Pancreas (tissue), 10 donors: Measurements from ENCODE around the gene XYLT1. TPM values are rescaled to one million over a fixed set of nuclear protein-coding genes. Genes with fewer than 3 reads are reported as not detected.

Experiments
- ATAC-seq, 4 donors: fragments of 200-7000 bp; cut with Tn5 transposase; one replicate each; pipeline versions ENCODE4 v1.8.0 to v1.9.1; 2020; ENCODE audit warnings: mild to moderate bottlenecking in 4 of 4, moderate library complexity in 4 of 4
- DNase-seq, 6 donors: peaks; one replicate each; pipeline ENCODE4 v3.0.0-alpha.2; 2020
- FAIRE-seq: peaks from 2 replicates; lab custom pipeline; 2012; peaks lifted over from hg19 to GRCh38; lab: Jason Lieb, UNC
- H3K27ac ChIP-seq, 4 donors: fragments of 200-600 bp; sonication (generic); 1 replicate in 3 of 4; 2 replicates in 1 of 4; pipeline versions ENCODE4 v1.5.0 to v1.8.0; 2020
- H3K27me3 ChIP-seq, 4 donors: fragments of 200-600 bp; one replicate each; pipeline ENCODE4 v1.8.0; 2021
- H3K36me3 ChIP-seq, 3 donors: fragments of 200-600 bp; sonication (generic) in 1 of 3; one replicate each; pipeline versions ENCODE4 v1.5.0 to v1.8.0; 2020 to 2021
- H3K4me1 ChIP-seq, 3 donors: fragments of 200-600 bp; one replicate each; pipeline ENCODE4 v1.8.0; 2021
- H3K4me3 ChIP-seq, 4 donors: fragments of 200-600 bp; sonication (generic) in 2 of 4; one replicate each; pipeline versions ENCODE4 v1.5.0 to v1.8.0; 2020 to 2021
- H3K9me3 ChIP-seq, 4 donors: fragments of 200-600 bp; one replicate each; pipeline ENCODE4 v1.8.0; 2021
- whole genome bisulfite sequencing, 2 donors: extraction: QIAGEN DNeasy Blood & Tissue Kit; methylation state at CpG; one replicate each; pipeline ENCODE4 v1.1.7; 2013; 5-methylcytosine and 5-hydroxymethylcytosine counted together
- intact Hi-C, 3 donors: fragments of 100-400 bp; cut with DNase I; formaldehyde crosslinking; loops; one replicate each; pipeline versions ENCODE4 v1.11.1 to v1.14.2; 2022
- polyA plus RNA-seq, 2 donors: library from polyadenylated mRNA; stranded (reverse); fragments of 200-250 nt; gene quantifications; one replicate each; pipeline ENCODE4 v1.2.3, GENCODE V29; 2013
- total RNA-seq, 6 donors: library from RNA; stranded (reverse); fragmentation: NEBNext Ultra II Directional in 4 of 6; extraction: Animal tissue kit (Norgen Biotek cat#: 25700) in 4 of 6; gene quantifications; one replicate each; pipeline versions ENCODE4 v1.2.1 to v1.2.4, GENCODE V29; 2021 to 2023
- TF ChIP-seq, protein P1 (sequence below), 4 donors: fragments of 200-600 bp; sonication (generic) in 3 of 4; IDR thresholded peaks; one replicate each; pipeline versions ENCODE4 v1.5.0 to v1.8.0; 2021; ENCODE audit warnings: antibody characterized with exemption in 4 of 4
- donor health status: healthy with polysubstance abuse.
- donor health status: DM: no; HTN: no; CAD: no; lungs with moderate emphysema.
- donor health status: DM: no; HTN: no; CAD: no.
- donor health status: control.
- donor health status: control.
- donor health status: Bipolar disorder and iron deficiency.
- donor health status: DM: yes; HTN: yes; CAD: no.
- donor health status: DM: no; HTN: no; CAD: no.
- donor health status: DM: no; HTN: no; CAD: no.
- donor health status: DM: yes; HTN: yes; CAD: no.

The XYLT1 gene
- total and polyA plus RNA-seq, 8 donors = 1.6 to 8.2 (median 4.6) TPM

GRCh38 chr16:17305694-17306093 lies 165.1 kb downstream of the XYLT1 start:
- peak in 1 of 4 donors; percentile 11 for ATAC-seq
- intact Hi-C loops = no loop called here
- TF ChIP-seq, protein P1, sequence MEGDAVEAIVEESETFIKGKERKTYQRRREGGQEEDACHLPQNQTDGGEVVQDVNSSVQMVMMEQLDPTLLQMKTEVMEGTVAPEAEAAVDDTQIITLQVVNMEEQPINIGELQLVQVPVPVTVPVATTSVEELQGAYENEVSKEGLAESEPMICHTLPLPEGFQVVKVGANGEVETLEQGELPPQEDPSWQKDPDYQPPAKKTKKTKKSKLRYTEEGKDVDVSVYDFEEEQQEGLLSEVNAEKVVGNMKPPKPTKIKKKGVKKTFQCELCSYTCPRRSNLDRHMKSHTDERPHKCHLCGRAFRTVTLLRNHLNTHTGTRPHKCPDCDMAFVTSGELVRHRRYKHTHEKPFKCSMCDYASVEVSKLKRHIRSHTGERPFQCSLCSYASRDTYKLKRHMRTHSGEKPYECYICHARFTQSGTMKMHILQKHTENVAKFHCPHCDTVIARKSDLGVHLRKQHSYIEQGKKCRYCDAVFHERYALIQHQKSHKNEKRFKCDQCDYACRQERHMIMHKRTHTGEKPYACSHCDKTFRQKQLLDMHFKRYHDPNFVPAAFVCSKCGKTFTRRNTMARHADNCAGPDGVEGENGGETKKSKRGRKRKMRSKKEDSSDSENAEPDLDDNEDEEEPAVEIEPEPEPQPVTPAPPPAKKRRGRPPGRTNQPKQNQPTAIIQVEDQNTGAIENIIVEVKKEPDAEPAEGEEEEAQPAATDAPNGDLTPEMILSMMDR (IDR thresholded peaks at IDR 0.05) = no peak
- H3K36me3 ChIP-seq = no peaks in the 10 kb centered on the region
- no peak overlapping the region for H3K4me3 ChIP-seq
- no peak for DNase-seq
- peaks cover 49 to 58% (median 57%) of the 10 kb centered on the region in 3 donors for H3K4me1 ChIP-seq
- no peak for FAIRE-seq
- H3K9me3 ChIP-seq = no peaks in the 10 kb centered on the region
- 73 to 78% methylated on average over 6 of the region's 6 CpGs for WGBS, 2 donors
- peak overlapping the region; percentile 70 to 95 (median 86) for H3K27ac ChIP-seq
- no peaks in the 10 kb centered on the region for H3K27me3 ChIP-seq

GRCh38 chr16:17304491-17305119 lies 166.2 kb downstream of the XYLT1 start:
- TF ChIP-seq, protein P1 (IDR thresholded peaks at IDR 0.05) = no peak
- Histone ChIP-seq H3K27me3 (no peaks in the 10 kb centered on the region), H3K9me3 (no peaks in the 10 kb centered on the region), H3K36me3 (no peaks in the 10 kb centered on the region), H3K4me3 (no peak overlapping the region), H3K4me1 (peaks cover 49 to 68% (median 65%) of the 10 kb centered on the region in 3 donors), H3K27ac (peak overlapping the region; percentile 70 to 95 (median 86))
- DNase-seq = peak; percentile 37 to 81 (median 69)
- FAIRE-seq = no peak
- intact Hi-C loops = no loop called here
- ATAC-seq = peak; percentile 81 to 88 (median 87)
- 12% methylated on average over 6 of the region's 6 CpGs for WGBS, 2 donors

GRCh38 chr16:17304106-17304490 lies 166.7 kb downstream of the XYLT1 start:
- ATAC-seq = peak; percentile 30 to 54 (median 46)
- TF ChIP-seq, protein P1 (IDR thresholded peaks at IDR 0.05) = no peak
- H3K4me3 ChIP-seq = peak overlapping the region in 1 of 4 donors; percentile 12
- H3K27me3 ChIP-seq = no peaks in the 10 kb centered on the region
- H3K9me3 ChIP-seq = no peaks in the 10 kb centered on the region
- intact Hi-C loops = no loop called here
- peak overlapping the region; percentile 70 to 95 (median 86) for H3K27ac ChIP-seq
- H3K4me1 ChIP-seq = peaks cover 49 to 71% (median 69%) of the 10 kb centered on the region in 3 donors
- H3K36me3 ChIP-seq = no peaks in the 10 kb centered on the region
- 11 to 14% methylated on average over 2 of the region's 2 CpGs for WGBS, 2 donors
- DNase-seq = peak in 2 of 6 donors; percentile 35 to 47
- no peak for FAIRE-seq

- H3K9me3 ChIP-seq = no peaks in the 10 kb centered on the region
- DNase-seq (no peak), ATAC-seq (peak; percentile 24 to 55 (median 31)), FAIRE-seq (no peak)
- H3K27ac ChIP-seq = peak overlapping the region in 2 of 4 donors; percentile 94 to 95
- H3K27me3 ChIP-seq = no peaks in the 10 kb centered on the region
- WGBS, 2 donors = 22 to 25% methylated on average over 5 of the region's 5 CpGs
- no peaks in the 10 kb centered on the region for H3K36me3 ChIP-seq
- H3K4me1 ChIP-seq = peaks cover 49 to 71% (median 69%) of the 10 kb centered on the region in 3 donors
- TF ChIP-seq, protein P1 (IDR thresholded peaks at IDR 0.05) = no peak
- intact Hi-C loops = no loop called here
- no peak overlapping the region for H3K4me3 ChIP-seq
Measured at GRCh38 chr16:17303101-17303500, 167.7 kb downstream of the XYLT1 start.

DNA sequence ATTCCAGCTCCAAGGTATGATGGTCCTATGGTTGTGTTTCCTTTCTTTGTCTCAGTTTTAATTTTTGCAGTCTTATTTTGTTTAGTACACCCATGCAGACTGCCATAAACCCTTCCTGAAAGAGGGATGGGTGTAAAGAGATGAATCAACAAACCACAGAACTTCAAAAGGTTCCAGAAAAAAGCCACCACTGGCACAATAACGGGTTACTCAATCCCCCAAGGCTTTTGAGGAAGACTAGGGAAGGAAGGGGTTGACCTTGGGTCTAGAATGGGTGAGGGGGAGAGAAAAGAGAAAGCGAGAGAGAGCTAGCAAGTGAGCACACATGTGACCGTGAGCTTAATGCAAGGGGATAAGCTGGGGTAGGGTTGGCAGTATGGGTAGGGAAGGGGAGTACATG lies 168.1 kb downstream of the XYLT1 start:
- Histone ChIP-seq H3K27me3 (no peaks in the 10 kb centered on the region), H3K9me3 (no peaks in the 10 kb centered on the region), H3K27ac (peak overlapping the region in 2 of 4 donors; percentile 39 to 95), H3K4me1 (peaks cover 49 to 71% (median 69%) of the 10 kb centered on the region in 3 donors), H3K36me3 (no peaks in the 10 kb centered on the region), H3K4me3 (no peak overlapping the region)
- TF ChIP-seq, protein P1 (IDR thresholded peaks at IDR 0.05) = no peak
- DNase-seq = no peak
- no peak for FAIRE-seq
- 67 to 73% methylated on average over 3 of the region's 3 CpGs for WGBS, 2 donors
- no peak for ATAC-seq
- intact Hi-C loops = no loop called here
